ENCODE data around the gene CWC15.

DNA sequence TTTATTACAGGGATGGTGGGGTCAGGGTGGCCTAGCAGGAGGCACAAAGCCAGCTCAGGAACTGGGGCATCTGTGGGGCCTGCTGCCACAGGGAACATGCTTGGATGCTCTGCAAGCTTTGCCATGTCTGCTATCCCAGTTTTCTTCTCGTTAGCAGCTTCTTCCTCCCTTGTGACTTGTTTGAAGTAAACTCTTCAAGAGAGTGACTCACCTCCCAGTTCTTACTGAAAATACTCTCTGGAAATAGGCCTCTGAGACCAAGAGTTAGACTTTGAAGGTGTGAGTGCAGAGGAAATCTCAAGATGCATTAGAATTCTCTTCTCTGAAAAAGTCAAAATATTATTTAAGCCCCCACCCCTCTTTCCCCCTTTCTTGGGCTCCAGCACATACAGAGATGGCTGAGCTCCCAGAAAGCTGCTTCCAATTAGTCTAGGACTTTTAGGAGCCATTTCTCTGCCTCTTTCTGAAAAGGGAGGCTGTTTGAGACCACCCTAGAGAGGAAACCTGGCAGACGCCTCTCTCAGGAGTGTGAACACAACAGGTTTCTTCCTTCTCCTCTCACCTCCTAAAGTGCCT is 15.1 kb downstream of the CWC15 start:
- TF ChIP-seq POLR2A (IDR thresholded peaks at IDR 0.05; ENCODE audit: low read depth, low read length) (no peak), JUN (IDR thresholded peaks at IDR 0.05; ENCODE audit: borderline replicate concordance, insufficient read depth, insufficient read length, low read depth) (no peak)
- TF ChIP-seq, protein P1, sequence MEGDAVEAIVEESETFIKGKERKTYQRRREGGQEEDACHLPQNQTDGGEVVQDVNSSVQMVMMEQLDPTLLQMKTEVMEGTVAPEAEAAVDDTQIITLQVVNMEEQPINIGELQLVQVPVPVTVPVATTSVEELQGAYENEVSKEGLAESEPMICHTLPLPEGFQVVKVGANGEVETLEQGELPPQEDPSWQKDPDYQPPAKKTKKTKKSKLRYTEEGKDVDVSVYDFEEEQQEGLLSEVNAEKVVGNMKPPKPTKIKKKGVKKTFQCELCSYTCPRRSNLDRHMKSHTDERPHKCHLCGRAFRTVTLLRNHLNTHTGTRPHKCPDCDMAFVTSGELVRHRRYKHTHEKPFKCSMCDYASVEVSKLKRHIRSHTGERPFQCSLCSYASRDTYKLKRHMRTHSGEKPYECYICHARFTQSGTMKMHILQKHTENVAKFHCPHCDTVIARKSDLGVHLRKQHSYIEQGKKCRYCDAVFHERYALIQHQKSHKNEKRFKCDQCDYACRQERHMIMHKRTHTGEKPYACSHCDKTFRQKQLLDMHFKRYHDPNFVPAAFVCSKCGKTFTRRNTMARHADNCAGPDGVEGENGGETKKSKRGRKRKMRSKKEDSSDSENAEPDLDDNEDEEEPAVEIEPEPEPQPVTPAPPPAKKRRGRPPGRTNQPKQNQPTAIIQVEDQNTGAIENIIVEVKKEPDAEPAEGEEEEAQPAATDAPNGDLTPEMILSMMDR (IDR thresholded peaks at IDR 0.05; ENCODE audit: extremely low read depth in 1 of 2, insufficient read depth in 1 of 2, low read depth in 1 of 2, low read length in 2 of 2) = no peak

Data from endothelial cell of umbilical vein (primary cell).